Endothelial cell of umbilical vein (primary cell): ENCODE data around the gene TSNAX. TPM values are rescaled to one million over a fixed set of nuclear protein-coding genes. Genes with fewer than 3 reads are reported as not detected.

Experiments used
- BruUV-seq: library from RNA; stranded (reverse); fragments of 400-500 nt; replicated peaks from 2 replicates; lab custom pipeline; 2021; lab: Mats Ljungman, UMichigan
- CTCF ChIA-PET: fragments of 300-600, 350-600 bp; sonication (Branson Sonifier 250); formaldehyde crosslinking; loops from one replicate; lab custom pipeline; 2021; ENCODE audit warnings: antibody characterized with exemption, inconsistent platforms; lab: Charles Lee
- POLR2A ChIA-PET: fragments of 300-600, 350-600 bp; sonication (Branson Sonifier 250); formaldehyde crosslinking; loops from one replicate; lab custom pipeline; 2021; ENCODE audit warnings: antibody characterized with exemption, inconsistent platforms; lab: Charles Lee
- DNase-seq: peaks from one replicate; pipeline ENCODE4 v3.0.0-alpha.2; 2011; ENCODE audit warnings: low read depth, low spot score
- FAIRE-seq: peaks from 2 replicates; lab custom pipeline; 2011; peaks lifted over from hg19 to GRCh38; lab: Jason Lieb, UNC
- H2AFZ ChIP-seq: 2 replicates; pipeline ENCODE4 v1.6.0; 2012; ENCODE audit warnings: low read depth, low read length, control low read depth, inconsistent platforms
- H3K27ac ChIP-seq: 2 replicates; pipeline ENCODE4 v1.5.1; 2011; ENCODE audit warnings: low read depth, mild to moderate bottlenecking, control low read depth, low read length, moderate library complexity; ENCODE audit not compliant: insufficient read depth
- H3K27me3 ChIP-seq, 2 experiments: 2 replicates each; pipeline versions ENCODE4 v1.6.0 to v1.6.1; 2011; ENCODE audit warnings: low read length in 2 of 2, mixed read lengths in 1 of 2; ENCODE audit not compliant: control insufficient read depth in 2 of 2, insufficient read depth in 2 of 2
- H3K36me3 ChIP-seq, 2 experiments: 2 replicates in 1 of 2; 3 replicates in 1 of 2; pipeline ENCODE4 v1.5.1; 2011; ENCODE audit warnings: low read length in 2 of 2, mild to moderate bottlenecking in 1 of 2, moderate library complexity in 1 of 2; ENCODE audit not compliant: control insufficient read depth in 2 of 2, insufficient read depth in 2 of 2; ENCODE audit errors: extremely low read depth in 1 of 2
- H3K4me1 ChIP-seq: 3 replicates; pipeline ENCODE4 v1.5.1; 2011; ENCODE audit warnings: mild to moderate bottlenecking, low read length; ENCODE audit not compliant: control insufficient read depth, insufficient read depth; ENCODE audit errors: extremely low read depth
- H3K4me2 ChIP-seq: 2 replicates; pipeline ENCODE4 v1.6.1; 2011; ENCODE audit warnings: low read length, control low read depth, mixed read lengths; ENCODE audit not compliant: insufficient read depth
- H3K4me3 ChIP-seq, 3 experiments: fragments of 200-600 bp in 1 of 3; sonication (generic), shearing (Covaris generic) in 1 of 3; replicated peaks in 1 of 3; 2 replicates each; pipeline ENCODE4 v1.5.1; 2011 to 2016; ENCODE audit warnings: control low read depth in 3 of 3, low read length in 3 of 3, mild to moderate bottlenecking in 2 of 3, inconsistent platforms in 1 of 3, low read depth in 1 of 3, moderate library complexity in 1 of 3; ENCODE audit not compliant: insufficient read depth in 1 of 3
- H3K79me2 ChIP-seq: 2 replicates; pipeline ENCODE4 v1.6.0; 2012; ENCODE audit warnings: low read length, inconsistent platforms; ENCODE audit not compliant: control insufficient read depth, insufficient read depth
- H3K9ac ChIP-seq: replicated peaks from 2 replicates; pipeline ENCODE3; 2011; ENCODE audit warnings: low read length, control low read depth; ENCODE audit not compliant: insufficient read depth; ENCODE audit errors: extremely low read depth
- H3K9me1 ChIP-seq: replicated peaks from 3 replicates; pipeline ENCODE4 v1.6.0; 2011; ENCODE audit warnings: mild to moderate bottlenecking, low read length; ENCODE audit not compliant: control insufficient read depth, insufficient read depth; ENCODE audit errors: extremely low read depth
- H3K9me3 ChIP-seq: replicated peaks from 2 replicates; pipeline ENCODE4 v1.5.1; 2012; ENCODE audit warnings: low read length, inconsistent platforms; ENCODE audit not compliant: control insufficient read depth, insufficient read depth
- H4K20me1 ChIP-seq: replicated peaks from 2 replicates; pipeline ENCODE3; 2011; ENCODE audit warnings: mild to moderate bottlenecking, low read length; ENCODE audit not compliant: control insufficient read depth, insufficient read depth; ENCODE audit errors: extremely low read depth
- CTCF ChIP-seq, 2 donors: IDR thresholded peaks; 1 replicate in 1 of 2; 2 replicates in 1 of 2; pipeline ENCODE4 v1.5.1; 2011; ENCODE audit warnings: low read length in 2 of 2, mild to moderate bottlenecking in 2 of 2, moderate library complexity in 2 of 2, control low read depth in 1 of 2, inconsistent platforms in 1 of 2, low read depth in 1 of 2; ENCODE audit not compliant: insufficient read depth in 1 of 2; ENCODE audit errors: extremely low read depth in 1 of 2
- FOS ChIP-seq: IDR thresholded peaks from 2 replicates; pipeline ENCODE4 v1.6.1; 2011; ENCODE audit warnings: mild to moderate bottlenecking, low read length, moderate library complexity, borderline replicate concordance; ENCODE audit not compliant: insufficient read depth
- MAX ChIP-seq: IDR thresholded peaks from 2 replicates; pipeline ENCODE4 v1.6.1; 2011; ENCODE audit not compliant: insufficient read depth, insufficient read length
- POLR2A ChIP-seq: IDR thresholded peaks from 2 replicates; pipeline ENCODE4 v1.6.1; 2012; ENCODE audit warnings: low read depth, mild to moderate bottlenecking, control low read depth, low read length
- POLR2AphosphoS5 ChIP-seq: IDR thresholded peaks from 2 replicates; pipeline ENCODE4 v1.6.1; 2012; ENCODE audit warnings: low read depth, mild to moderate bottlenecking, control low read depth, low read length, moderate library complexity; ENCODE audit not compliant: insufficient read depth
- dilution Hi-C: fragments of 300-500 bp; cut with MboI; formaldehyde crosslinking; loops from one replicate; pipeline ENCODE4 v1.15.0; 2019; ENCODE audit warnings: low sequenced_read_pairs; ENCODE audit not compliant: extremely low pct_ligation_motif_present
- intact Hi-C: fragments of 100-400 bp; cut with micrococcal nuclease; formaldehyde crosslinking; loops from one replicate; pipeline ENCODE4 v1.10.0; 2022
- polyA plus RNA-seq, 4 experiments: library from polyadenylated mRNA; depleted of rRNA in 3 of 4; stranded (reverse) in 3 of 4; unstranded in 1 of 4; fragments of >200 nt; gene quantifications; 2 replicates each; pipeline versions ENCODE4 v1.2.1 to v1.2.3, GENCODE V29; 2011 to 2012; ENCODE audit warnings: missing spikeins in 1 of 4
- total RNA-seq: library from RNA; stranded (reverse); gene quantifications from 2 replicates; pipeline ENCODE4 v1.2.3, GENCODE V29; 2021

TSNAX gene
- total and polyA plus RNA-seq, 2 donors (not counting 3 experiments of a cell fraction or from before 2014, with no cell fraction given) = 6.3 to 26.3 TPM

- no peaks in the 10 kb centered on the region for H3K9me1 ChIP-seq
- no peak for FAIRE-seq
- no TSS peak for BruUV-seq
- no peaks in the 10 kb centered on the region for H4K20me1 ChIP-seq
- ChIA-PET CTCF (interaction anchor here (1.1 kb wide), 1 partner anchor 241 kb away, joined by 3 read pairs; no protein-coding TSS in a partner anchor), POLR2A (no interaction called here)
- dilution Hi-C loops = no loop called here
- no peaks in the 10 kb centered on the region for H3K9me3 ChIP-seq
- peaks cover 8% of the 10 kb centered on the region for H3K4me1 ChIP-seq
- peaks cover 2 to 4% of the 10 kb centered on the region in 2 experiments for H3K27me3 ChIP-seq
- H3K36me3 ChIP-seq = no peaks in the 10 kb centered on the region
- intact Hi-C loops = loop anchor here (1.0 to 10.0 kb wide), 9 partner anchors 203 to 1348 kb away; partner anchors contain the start of genes ARV1, COG2, NTPCR and TTC13
- H3K27ac ChIP-seq = no peak overlapping the region
- no peak overlapping the region for H2AFZ ChIP-seq
- H3K4me3 ChIP-seq = no peak overlapping the region
- no peak for DNase-seq
- no peak overlapping the region for H3K4me2 ChIP-seq
- no peaks in the 10 kb centered on the region for H3K79me2 ChIP-seq
- TF ChIP-seq MAX (no peak), POLR2AphosphoS5 (no peak), CTCF (IDR thresholded peaks at IDR 0.05; ENCODE audit: extremely low read depth in 1 of 2, insufficient read depth in 1 of 2, low read depth in 1 of 2, low read length in 2 of 2) (no peak), POLR2A (no peak), FOS (no peak)
- H3K9ac ChIP-seq = no peak overlapping the region
These were observed 75.8 kb downstream of the TSNAX start for GRCh38 chr1:231604276-231604621.
